GM19023 (cell line): ENCODE results near the gene CAMKK2.
"Not testable (repeated sequence)": the region's sequence is repeated elsewhere in the genome, so short reads cannot be mapped to it uniquely, and the experiment has no call there.

Source experiments
- ATAC-seq: cut with Tn5 transposase; IDR thresholded peaks from one replicate; pipeline ENCODE4 v1.9.1; 2021; ENCODE audit warnings: mild to moderate bottlenecking, moderate library complexity; ENCODE audit not compliant: unreplicated experiment

Gene CAMKK2

GRCh38 chr12:121280531-121280930 lies 16.0 kb downstream of the CAMKK2 start:
- ATAC-seq: not testable (repeated sequence)

- ATAC-seq: no peak
Observed at GRCh38 chr12:121279507-121279915, 17.0 kb downstream of the CAMKK2 start.

DNA sequence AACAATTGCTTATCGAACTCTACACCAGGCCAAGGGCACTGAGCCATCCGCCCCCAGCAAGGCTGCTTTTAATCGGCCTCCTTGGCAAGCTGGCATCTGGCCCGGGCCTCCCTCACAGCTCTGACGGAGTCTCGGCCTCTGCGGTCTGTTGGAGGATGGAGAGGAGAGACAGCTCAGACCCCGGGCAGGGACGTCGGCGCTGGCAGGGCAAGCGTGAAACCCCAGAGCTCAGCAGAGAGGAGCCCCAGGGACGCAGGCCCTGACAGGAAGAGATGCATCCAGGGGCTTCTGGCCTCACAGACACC lies 17.5 kb downstream of the CAMKK2 start:
- ATAC-seq: no peak

GRCh38 chr12:121278169-121279070 lies 18.1 kb downstream of the CAMKK2 start:
- ATAC-seq: no peak

DNA sequence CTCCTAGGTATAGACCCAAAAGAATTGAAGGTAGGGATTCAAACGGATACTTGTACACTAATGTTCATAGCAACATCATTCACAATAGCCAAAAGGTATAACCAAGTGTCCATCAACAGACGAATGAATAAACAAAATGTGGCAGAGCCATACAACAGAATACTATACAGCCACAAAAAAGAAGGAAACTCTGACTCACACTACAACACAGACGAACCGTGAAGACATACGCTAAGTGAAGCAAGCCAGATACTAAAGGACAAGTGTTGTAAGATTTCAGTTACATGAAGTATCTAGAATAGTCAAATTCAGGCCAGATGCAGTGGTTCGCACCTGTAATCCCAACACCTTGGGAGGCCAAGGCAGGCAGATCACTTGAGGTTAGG lies 19.1 kb downstream of the CAMKK2 start:
- no peak for ATAC-seq

- no peak for ATAC-seq
Observed at GRCh38 chr12:121274036-121274763, 22.3 kb downstream of the CAMKK2 start.

DNA sequence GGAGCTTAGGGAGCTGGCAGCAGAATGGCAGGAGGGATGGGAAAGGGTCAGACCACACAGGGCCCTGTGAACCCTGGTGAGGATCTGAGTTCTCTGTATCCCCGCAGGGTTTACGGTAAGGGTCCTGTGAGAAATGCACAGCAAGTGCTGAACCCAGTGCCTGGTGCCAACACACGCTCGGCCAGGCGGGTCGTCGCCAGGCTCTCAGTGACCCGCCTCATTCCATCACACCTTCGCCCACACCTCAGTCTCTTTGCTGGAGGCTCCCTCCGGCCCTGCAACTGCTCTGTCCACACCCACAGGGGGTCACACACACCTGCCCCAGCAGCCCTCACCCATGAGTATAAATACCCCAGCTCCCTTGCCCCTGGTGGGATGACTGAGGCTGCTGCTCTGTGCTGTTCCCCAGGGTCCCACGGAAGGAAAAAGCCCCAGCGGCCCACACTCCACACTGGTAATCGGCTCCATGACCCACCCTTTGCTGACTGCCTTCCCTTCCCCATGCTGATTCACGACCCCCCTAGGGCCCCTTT lies 23.1 kb downstream of the CAMKK2 start:
- no peak for ATAC-seq

- no peak for ATAC-seq
Observed at GRCh38 chr12:121267822-121268221, 28.7 kb downstream of the CAMKK2 start.

DNA sequence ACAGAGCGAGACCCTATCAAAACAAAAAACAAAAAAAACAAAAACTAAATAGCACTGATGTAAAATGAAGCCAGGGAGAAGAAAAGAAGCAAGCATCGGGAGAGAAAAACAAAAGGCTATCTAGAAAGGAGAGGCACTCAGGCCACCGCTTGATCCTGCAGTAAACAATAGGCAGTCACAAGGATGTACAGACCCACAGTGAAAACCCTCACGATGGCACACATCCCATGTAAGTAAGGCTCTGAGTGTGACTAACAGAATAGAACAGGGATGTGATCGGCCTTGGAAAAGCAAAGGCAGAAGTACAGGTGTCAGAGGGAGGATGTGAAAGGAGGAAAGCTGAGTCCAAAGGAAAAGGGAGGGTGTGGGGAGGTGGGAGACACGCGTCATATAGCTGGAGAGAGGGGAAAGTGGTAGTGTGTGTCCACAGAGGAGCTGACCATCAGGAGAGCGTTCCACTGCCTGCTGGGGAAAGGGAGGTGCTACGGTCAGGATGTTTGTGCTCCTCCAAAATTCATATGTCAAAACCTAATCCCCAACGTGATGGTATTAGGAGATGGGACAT lies 31.5 kb downstream of the CAMKK2 start:
- no peak for ATAC-seq

DNA sequence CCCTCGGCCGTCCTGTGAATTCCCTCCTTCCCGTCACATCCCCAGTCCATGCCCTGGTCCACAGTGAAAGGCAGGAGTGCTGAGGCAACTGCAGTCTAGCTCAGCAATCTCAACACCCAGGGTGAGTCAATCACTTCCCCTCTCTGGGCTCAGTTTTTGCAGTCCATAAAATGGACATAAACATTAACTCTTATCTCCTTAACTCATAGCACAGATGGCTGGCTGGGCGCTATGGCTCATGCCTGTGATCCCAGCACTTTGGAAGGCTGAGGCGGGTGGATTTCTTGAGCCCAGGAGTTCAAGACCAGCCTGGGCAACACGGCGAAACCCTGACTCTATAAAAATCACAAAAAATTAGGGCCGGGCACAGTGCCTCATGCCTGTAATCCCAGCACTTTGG lies 32.4 kb downstream of the CAMKK2 start:
- no peak for ATAC-seq

DNA sequence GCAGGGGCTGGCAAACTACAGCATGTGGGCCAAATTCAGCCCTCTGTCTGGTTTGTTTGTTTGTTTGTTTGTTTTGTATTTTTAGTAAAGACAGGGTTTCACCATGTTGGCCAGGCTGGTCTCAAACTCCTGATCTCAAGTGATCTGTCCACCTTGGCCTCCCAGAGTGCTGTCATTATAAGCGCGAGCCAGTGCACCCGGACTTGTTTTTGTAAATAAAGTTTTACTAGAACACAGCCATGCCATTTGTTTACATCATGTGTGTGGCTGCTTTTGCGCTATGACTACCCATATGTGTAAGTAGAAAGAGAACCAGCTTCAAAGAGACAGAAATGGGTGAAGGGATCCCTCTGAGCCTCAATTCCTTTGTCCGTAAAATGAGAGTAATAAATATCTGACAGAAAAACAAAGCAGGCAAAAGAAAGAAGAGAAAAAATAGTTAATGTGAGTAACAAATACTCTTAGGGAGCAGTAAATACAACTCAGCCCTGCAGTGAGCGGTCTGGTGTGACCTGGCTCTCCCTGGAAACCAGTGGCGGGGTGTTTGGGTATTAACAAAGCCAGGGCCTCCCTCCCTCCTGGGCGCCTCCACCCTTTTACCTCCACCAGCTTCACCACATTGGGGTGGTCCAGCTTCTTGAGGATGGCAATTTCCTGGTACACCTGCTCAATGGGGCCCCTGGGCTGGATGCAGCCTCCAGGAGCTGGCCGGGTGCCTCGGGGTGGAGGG lies 33.1 kb downstream of the CAMKK2 start:
- ATAC-seq: no peak

GRCh38 chr12:121261398-121261797 lies 35.1 kb downstream of the CAMKK2 start:
- no peak for ATAC-seq

GRCh38 chr12:121260091-121260490 lies 36.4 kb downstream of the CAMKK2 start:
- ATAC-seq: no peak

- no peak for ATAC-seq
Observed at GRCh38 chr12:121259074-121259473, 37.4 kb downstream of the CAMKK2 start.

DNA sequence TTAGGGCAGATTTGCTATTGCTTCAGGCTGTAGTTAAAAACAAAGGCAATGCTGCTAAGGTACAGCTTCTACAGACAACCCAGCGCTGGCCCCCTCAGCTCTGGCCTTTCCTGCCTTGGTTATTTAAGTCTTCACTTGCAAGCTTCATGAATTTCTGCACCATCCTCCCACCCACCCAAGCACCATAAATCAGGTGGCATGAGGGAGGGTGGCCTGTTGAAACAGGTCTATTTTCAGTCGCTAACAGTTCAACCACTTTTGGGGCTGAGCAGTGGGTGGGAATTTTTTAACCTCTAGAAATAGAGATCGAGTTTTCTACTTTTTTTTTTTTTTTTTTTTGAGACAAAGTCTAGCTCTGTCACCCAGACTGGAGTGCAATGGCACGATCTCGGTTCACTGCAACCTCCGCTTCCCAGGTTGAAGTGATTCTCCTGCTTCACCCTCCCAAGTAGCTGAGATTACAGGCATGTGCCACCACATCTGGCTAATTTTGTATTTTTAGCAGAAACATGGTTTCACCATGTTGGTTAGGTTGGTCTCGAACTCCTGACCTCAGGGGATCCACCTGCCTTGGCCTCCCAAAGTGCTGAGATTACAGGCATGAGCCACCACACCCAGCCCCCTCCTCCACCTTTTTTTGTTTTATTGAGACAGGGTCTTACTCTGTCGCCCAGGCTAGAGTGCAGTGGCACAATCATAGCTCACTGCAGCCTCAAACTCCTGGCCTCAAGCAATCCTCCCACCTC lies 38.6 kb downstream of the CAMKK2 start:
- ATAC-seq: not testable (repeated sequence)

GRCh38 chr12:121255433-121255832 lies 41.1 kb downstream of the CAMKK2 start:
- ATAC-seq: no peak

GRCh38 chr12:121253638-121254335 lies 42.7 kb downstream of the CAMKK2 start:
- no peak for ATAC-seq

DNA sequence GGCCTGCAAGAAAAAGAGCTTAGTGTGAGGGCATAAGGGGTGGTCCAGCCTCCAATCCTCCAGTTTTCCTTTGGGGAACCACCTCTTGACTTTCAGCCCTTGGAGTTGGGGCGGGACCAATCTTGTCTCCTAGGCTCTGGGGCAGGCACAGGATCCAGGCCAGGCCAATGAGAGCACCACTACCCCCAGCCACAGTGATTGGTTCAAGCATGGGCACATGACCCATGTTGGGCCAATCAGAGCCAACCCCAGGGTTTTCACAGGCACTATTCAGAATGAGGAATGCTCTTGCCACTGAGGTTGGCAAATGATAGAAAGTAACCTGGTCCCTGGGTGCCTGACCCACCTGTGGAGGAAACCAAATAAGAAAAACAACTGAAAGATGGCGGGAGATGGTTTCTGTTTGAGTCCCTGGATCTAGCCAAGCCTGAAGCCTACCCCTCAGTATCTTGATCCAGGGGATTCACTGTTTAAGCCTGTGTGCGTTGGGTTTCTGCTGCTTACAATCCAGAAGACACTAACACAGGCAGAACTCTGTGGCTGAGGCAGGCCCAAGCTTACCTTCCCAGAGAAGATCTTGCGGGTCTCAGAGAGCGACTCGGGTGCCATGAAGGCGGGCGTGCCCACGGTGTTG lies 43.7 kb downstream of the CAMKK2 start:
- ATAC-seq: no peak

- ATAC-seq: no peak
Observed at GRCh38 chr12:121251838-121252237, 44.7 kb downstream of the CAMKK2 start.
